Stimulated activated CD8-positive, alpha-beta memory T cell treated with anti-CD3 and anti-CD28 coated beads, Interleukin-7, amount 100 ng/mL, for 48 hours (primary cell): ENCODE data around the gene CHP1.
A peak's percentile ranks its signal among the peaks of the same experiment; 100 is the strongest.
"Not testable (repeated sequence)": the region's sequence is repeated elsewhere in the genome, so short reads cannot be mapped to it uniquely, and the experiment has no call there.

Experiments
- DNase-seq, 2 donors: peaks; one replicate each; pipeline ENCODE4 v3.0.0-alpha.2; 2020; ENCODE audit warnings: low read depth in 1 of 2; ENCODE audit errors: extremely low read depth in 1 of 2

CHP1 gene

DNA sequence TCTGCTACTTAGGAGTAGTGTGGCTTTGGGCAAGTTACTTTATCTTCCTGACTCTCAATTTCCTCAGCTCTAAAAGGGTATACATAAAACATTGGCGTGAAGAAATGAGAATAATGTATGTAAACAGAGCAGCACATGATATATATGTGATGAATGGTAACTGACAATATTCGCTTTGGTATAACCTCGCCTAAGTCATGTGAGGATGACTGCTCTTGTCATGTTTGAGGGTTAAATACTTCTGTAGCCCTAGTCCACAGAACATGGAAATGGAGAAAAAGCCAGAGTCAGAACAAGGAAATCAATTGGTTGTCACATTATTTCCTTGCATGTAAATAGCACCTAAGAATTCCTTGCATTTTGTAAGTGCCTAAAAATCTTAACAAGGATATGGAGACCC is 25.0 kb downstream of the CHP1 start:
- DNase-seq: no peak

GRCh38 chr15:41256577-41257038 is 25.5 kb downstream of the CHP1 start:
- no peak for DNase-seq

DNA sequence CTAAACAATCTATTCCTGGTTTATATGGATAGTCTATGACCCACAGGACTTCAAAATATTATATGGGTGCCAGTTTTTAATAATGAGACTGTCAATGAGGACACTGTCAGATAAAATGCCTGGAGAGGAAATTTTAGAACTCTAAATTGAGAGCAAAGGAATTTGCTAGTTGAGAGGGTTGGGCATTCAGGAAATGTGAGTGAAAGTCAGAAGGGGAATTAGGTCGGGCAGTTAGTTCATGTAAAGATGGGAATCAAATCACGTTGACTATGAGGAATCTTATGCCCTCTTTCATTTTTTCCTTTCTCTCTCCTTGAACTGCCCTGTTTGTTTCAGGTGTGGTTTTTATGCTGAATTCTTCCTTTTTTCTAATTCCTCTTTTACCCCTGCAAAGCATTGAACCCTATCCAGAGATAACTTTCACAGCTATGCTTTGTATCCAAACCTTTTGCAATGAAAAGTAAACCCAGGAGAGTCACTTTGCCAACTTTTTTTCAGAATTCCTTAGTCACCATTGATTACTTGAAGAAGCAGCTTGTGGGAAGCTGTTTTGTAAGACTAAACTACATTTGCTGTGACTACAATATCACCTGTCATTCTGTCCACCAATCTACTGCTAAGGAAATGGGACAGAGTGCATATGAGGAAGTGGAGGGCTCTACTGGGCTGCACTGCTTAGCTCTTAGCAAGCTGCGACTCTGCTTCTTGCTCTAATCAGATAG is 27.8 kb downstream of the CHP1 start:
- no peak for DNase-seq

GRCh38 chr15:41259546-41260189 is 28.6 kb downstream of the CHP1 start:
- DNase-seq: no peak

- not testable (repeated sequence) for DNase-seq
These were observed 29.9 kb downstream of the CHP1 start for GRCh38 chr15:41260924-41261323.

DNA sequence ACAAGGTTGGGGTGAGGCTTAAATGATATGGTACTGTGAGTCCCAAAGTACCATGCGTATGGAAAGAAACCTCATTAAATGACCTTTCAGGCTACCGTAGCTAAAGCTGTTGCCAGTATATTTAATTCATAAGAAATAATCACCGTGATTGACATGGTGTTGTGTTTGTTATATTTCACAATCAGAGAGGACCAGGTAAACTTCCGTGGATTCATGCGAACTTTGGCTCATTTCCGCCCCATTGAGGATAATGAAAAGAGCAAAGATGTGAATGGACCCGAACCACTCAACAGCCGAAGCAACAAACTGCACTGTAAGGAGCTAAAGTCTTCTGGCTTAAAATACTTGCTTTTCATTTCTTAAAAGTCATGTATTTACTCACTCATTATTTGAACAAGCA is 31.5 kb downstream of the CHP1 start:
- no peak for DNase-seq

DNA sequence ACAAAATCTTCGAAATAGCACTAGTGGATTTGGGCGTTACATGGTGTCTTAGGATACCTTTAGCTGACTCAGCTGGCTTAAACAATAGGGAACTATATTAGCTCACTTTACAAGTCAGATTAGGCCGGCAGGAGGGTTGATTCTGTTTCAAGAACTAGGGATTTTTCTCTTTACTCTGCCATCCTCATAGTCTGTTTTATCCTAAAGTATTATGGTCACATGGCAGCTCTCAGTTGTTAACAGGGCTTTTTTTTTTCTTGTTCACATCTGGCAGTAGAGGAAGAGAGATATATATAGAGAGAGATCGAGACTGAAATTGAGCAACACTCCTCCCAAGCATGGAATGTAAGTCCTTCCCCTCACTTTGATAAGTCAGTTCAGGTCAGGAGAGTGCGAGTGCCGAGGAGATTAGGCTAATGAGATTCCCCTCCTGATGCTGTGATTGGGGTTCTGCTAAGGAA is 32.9 kb downstream of the CHP1 start:
- DNase-seq: no peak

GRCh38 chr15:41269887-41270286 is 38.8 kb downstream of the CHP1 start:
- no peak for DNase-seq

GRCh38 chr15:41276831-41277230 is 45.8 kb downstream of the CHP1 start:
- no peak for DNase-seq

DNA sequence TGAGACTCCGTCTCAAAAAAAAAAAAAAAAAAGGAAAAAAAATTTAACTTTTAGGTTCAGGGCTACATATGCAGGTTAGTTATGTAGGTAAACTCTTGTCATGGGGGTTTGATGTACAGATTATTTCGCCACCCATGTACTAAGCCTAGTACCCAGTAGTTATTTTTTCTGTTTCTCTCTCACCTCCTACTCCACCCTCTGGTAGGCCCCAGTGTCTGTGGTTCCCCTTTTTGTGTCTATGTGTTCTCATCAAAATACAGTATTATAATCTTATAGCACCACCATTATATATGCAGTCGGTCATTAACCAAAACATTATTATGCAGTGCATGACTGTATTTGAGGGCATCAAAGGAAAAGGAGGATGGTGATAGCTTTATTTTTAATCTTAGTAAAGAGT is 47.3 kb downstream of the CHP1 start:
- no peak for DNase-seq

GRCh38 chr15:41279535-41280283 is 48.6 kb downstream of the CHP1 start:
- DNase-seq: no peak

DNA sequence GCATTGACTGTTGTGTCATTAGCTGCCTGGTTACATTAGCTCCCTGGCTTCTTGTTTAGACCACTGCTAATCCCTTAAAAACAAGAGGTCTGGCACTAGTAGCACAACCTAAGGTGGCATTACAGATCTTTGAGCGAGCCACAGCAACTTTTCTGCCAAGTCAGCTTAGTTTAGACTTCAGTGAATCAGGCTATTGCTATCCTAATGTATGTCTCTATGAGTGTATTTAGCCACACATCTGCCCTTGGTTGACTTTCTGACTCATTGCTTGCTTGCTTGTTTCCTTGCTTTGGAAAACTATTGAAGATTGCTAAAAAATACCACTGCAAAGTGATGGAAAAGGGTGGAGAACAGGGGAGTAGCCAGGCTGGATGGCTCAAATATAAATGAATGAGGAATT is 50.2 kb downstream of the CHP1 start:
- no peak for DNase-seq

DNA sequence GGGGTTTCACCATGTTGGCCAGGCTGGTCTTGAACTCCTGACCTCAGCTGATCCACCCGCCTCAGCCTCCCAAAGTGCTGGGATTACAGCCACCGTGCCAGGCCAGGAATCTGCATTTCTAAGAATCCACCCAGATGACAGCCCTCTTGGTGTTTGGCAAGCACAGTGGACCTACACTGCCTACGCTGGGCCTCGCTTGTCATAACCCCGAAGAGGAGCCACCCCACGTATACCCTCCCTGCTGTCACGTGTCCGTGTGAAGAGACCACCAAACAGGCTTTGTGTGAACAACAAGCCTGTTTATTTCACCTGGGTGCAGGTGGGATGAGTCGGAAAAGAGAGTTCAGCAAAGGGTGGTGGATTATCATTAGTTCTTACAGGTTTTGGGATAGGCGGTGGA is 51.4 kb downstream of the CHP1 start:
- DNase-seq: not testable (repeated sequence)

DNA sequence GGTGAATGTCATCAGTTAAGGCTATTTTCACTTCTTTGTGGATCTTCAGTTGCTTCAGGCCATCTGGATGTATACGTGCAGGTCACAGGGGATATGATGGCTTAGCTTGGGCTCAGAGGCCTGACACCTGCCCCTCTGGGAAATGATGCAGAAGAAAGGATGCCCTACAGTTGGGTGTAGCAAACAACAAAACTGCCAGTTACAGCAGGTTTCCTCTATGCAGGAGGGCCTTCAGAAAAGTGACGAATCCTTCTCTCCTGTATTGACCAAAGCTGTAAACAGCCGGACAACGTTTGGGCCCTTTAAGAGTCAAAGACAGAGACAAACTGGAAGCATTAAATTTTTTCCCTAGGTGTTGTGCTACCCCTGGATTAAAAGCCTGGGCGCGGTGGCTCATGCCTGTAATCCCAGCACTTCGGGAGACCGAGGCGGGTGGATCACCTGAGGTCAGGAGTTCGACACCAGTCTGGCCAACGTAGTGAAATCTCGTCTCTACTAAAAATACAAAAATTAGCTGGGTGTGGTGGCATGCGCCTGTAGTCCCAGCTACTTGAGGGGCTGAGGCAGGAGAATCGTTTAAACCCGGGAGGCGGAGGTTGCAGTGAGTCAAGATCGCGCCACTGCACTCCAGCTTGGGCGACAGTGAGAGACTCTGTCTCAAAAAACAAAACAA is 52.0 kb downstream of the CHP1 start:
- not testable (repeated sequence) for DNase-seq

DNA sequence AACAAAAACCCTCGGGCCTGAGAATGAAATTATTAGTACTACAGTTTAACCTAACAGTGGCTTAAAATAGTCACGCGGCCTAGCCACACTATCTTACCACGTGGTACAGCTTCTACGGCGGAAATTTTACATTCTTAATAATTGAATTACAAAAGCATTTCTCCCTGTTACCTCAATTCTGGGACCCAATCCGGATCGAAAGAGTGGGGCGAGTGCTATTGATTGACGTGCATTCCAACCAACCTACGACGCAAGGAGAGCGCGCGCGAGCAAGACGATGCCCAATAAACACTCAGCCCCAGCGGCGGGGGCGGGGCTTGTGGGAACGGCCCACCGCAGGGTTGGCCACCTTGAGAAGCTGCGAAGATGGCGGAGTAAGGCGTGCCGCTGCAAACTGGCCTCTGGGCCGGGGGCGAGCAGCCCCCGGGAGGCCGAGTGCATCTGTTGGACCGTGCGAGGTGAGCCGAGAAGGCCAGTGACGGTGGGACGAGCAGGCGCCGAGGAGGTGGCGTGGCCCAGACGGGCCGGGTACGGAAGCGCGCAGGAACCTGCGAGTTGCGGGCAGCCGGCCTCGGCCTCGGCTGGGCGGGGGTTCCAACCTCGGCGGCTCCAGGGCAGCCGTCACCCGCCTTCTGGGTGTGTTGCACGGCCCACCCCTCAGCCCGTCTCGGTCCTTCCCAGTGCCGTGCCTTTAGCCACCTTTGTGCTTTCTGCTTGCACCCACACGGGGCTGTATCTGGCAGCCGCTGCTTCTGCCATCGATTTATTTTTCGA is 52.8 kb downstream of the CHP1 start:
- peak; percentile 92 to 97 for DNase-seq

- DNase-seq: no peak
These were observed 53.5 kb downstream of the CHP1 start for GRCh38 chr15:41284427-41285177.

DNA sequence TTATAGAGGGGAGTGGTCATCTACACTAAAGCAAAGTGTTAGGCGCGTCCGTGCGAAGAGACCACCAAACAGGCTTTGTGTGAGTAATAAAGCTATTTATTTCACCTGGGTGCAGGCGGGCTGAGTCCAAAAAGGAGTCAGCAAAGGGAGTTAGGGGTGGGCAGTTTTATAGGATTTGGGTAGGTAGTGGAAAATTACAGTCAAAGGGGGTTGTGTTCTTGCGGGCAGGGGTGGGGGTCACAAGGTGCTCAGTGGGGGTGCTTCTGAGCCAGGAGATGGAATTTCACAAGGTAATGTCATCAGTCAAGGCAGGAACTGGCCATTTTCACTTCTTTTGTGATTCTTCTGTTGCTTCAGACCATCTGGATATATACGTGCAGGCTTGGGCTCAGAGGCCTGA is 54.2 kb downstream of the CHP1 start:
- DNase-seq: no peak

- DNase-seq: no peak
These were observed 55.7 kb downstream of the CHP1 start for GRCh38 chr15:41286665-41287333.

DNA sequence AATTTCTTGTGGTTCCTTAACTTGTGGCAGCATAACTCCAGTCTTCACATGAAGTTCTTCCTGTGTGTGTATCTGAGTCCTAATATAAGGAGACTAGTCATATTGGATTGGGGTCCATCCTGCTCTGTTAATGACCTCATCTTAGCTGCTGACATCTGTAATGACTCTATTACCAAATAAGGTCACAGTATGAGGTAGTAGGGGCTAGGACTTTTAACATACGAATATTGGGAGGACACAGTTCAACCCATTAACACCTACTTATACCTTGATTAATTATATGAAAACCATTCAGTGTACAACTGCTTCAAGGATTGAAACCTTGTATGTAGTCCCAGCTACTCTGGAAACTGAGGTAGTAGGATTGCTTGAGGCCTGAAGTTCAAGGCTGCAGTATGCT is 57.4 kb downstream of the CHP1 start:
- no peak for DNase-seq
